Measurements from ENCODE around the gene TMA7B. TPM values are rescaled to one million over a fixed set of nuclear protein-coding genes. Genes with fewer than 3 reads are reported as not detected.
"Not testable (repeated sequence)": the region's sequence is repeated elsewhere in the genome, so short reads cannot be mapped to it uniquely, and the experiment has no call there.

The TMA7B gene
- total RNA-seq, 6 experiments from 2014 or later: 0.20 TPM; not detected in 5

DNA sequence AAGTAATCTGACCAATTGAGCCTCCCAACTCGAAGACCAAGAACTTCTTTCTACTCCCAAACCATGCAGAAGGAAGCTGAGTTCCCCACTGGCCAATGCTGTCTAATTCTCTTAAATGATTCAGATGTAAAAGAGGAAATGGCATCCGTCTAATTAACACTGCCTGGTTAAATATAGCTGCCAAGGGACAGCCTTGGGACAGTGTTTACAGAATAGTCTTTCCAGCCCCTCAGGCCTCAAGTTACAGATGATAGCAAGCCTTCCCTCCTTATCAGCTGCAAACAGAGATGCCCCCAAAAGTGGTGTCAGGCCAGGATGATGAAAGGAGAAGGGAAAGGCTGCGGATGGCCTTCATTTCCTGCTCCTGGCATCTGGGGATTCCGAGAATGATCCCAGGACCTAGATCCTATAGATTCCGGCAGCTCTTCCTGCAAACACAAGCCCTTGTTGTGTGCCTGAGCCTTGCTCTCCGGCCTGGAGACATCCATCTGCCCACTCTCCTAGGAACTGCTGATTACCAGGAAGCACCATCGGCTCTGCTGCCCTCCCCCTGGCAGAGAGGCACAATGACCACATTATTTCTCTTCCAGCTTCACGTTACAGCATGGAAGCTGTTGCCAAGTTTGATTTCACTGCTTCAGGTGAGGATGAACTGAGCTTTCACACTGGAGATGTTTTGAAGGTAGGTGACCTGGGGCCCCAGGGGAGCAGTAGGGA, 13.5 kb upstream of the TMA7B start:
- Histone ChIP-seq H3K9me3 (no peaks in the 10 kb centered on the region), H3K36me3 (no peaks in the 10 kb centered on the region), H3K27ac (no peak overlapping the region), H3K4me3 (no peak overlapping the region), H3K27me3 (no peaks in the 10 kb centered on the region), H3K4me1 (no peaks in the 10 kb centered on the region)
- intact Hi-C loops (cut with DNase I): no loop called here
- TF ChIP-seq, protein P1, sequence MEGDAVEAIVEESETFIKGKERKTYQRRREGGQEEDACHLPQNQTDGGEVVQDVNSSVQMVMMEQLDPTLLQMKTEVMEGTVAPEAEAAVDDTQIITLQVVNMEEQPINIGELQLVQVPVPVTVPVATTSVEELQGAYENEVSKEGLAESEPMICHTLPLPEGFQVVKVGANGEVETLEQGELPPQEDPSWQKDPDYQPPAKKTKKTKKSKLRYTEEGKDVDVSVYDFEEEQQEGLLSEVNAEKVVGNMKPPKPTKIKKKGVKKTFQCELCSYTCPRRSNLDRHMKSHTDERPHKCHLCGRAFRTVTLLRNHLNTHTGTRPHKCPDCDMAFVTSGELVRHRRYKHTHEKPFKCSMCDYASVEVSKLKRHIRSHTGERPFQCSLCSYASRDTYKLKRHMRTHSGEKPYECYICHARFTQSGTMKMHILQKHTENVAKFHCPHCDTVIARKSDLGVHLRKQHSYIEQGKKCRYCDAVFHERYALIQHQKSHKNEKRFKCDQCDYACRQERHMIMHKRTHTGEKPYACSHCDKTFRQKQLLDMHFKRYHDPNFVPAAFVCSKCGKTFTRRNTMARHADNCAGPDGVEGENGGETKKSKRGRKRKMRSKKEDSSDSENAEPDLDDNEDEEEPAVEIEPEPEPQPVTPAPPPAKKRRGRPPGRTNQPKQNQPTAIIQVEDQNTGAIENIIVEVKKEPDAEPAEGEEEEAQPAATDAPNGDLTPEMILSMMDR (IDR thresholded peaks at IDR 0.05): no peak
- no peak for TF ChIP-seq POLR2A (IDR thresholded peaks at IDR 0.05)
- 36% methylated on average over 5 of the region's 8 CpGs for WGBS (ENCODE audit: insufficient coverage, low coverage, low lambda C conversion rate, missing lambda C conversion rate)
- DNase-seq (no peak), ATAC-seq (peak in 3 of 4 donors; percentile 20 to 33 (median 29))

DNA sequence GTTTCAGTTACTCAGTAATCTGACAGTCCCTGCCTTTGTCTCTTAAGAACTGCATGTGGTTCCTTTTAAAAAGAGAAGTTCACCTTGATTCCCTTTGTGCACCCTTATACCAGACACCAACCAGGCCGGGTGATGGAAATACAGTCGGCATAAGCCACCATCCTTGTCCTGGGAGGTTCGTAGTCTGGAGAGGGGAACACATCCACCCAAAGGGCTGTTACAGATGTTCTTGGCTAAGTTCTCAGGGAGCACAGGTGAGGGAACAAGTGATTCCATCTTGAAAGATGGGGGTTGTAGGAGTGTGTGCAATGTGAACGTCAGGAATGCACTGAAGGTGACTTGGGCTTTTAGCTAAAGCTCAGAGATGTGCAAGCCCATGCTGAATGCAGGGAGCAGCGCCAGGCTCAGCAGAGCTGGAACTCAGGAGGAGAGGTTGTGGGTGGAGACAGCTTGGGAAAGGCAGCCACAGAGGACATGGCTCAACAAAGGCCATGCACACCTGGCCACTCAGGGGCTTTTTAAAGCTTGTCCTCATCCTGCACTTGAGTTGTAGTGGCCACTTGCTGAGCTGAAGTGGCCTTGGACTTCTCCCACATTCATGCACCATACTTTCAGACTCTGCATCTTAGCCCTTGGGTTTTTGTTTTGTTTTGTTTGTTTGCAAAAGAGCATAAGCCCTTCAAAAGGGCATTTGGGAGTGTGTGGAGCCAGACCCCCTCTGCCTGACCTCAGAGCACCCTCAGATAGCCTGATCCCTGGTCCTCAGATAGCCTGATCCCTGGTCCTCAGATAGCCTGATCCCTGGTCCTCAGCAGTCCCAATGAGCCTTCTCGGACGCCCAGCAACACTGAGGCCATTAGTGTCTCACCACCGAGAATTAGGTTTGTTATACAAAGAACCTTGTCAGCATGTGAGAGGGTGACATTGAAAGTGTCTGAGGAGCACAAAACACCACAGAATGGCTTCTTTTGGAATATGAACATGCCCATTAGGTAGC, 12.7 kb upstream of the TMA7B start:
- WGBS (ENCODE audit: insufficient coverage, low coverage, low lambda C conversion rate, missing lambda C conversion rate): 79% methylated on average over 6 of the region's 8 CpGs
- no peak overlapping the region for H3K27ac ChIP-seq
- DNase-seq (no peak), ATAC-seq (peak in 1 of 4 donors; percentile 12)
- no peaks in the 10 kb centered on the region for H3K9me3 ChIP-seq
- TF ChIP-seq POLR2A (IDR thresholded peaks at IDR 0.05): no peak
- TF ChIP-seq, protein P1 (IDR thresholded peaks at IDR 0.05): no peak
- intact Hi-C loops (cut with DNase I): no loop called here
- no peak overlapping the region for H3K4me3 ChIP-seq
- H3K36me3 ChIP-seq: no peaks in the 10 kb centered on the region
- no peaks in the 10 kb centered on the region for H3K27me3 ChIP-seq
- no peaks in the 10 kb centered on the region for H3K4me1 ChIP-seq

DNA sequence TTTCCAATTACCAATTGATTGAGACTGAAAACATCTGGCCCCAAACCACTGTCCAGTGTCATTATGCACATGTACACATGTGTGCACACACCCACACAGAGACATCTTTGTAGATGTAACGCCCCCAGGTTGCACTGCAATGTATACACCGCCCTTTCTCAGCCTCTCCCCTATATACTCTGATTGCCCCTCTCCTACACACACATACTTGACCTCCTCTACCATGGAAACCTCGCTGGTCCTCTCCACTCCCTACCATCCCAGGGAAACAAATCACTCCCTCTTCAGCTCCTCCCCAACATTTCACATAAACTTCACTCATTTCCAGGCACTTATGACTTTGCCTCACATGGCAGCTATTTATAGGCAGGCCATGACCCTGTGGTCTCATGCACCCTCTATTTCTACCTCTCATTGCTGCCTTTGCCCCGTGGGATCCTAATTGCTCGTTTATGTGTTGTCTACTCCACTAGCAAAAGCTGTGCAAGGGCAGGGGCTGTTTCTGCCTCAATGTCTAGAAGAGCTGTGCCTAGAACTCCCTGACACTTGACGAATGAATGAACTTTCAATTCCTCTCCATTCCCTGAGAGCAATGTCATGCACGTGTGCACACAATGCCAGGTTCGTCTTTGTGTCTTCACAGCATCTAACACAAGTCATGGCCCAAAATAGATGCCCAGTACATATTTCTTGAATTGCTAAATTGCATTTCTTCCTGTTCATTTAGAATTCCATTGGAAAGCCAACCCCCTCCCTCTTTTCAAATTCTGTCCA, 10.0 kb upstream of the TMA7B start:
- 68% methylated on average over 8 of the region's 8 CpGs for WGBS (ENCODE audit: insufficient coverage, low coverage, low lambda C conversion rate, missing lambda C conversion rate)
- H3K27me3 ChIP-seq: no peaks in the 10 kb centered on the region
- no peak overlapping the region for H3K4me3 ChIP-seq
- intact Hi-C loops (cut with DNase I): no loop called here
- TF ChIP-seq, protein P1 (IDR thresholded peaks at IDR 0.05): no peak
- TF ChIP-seq POLR2A (IDR thresholded peaks at IDR 0.05): no peak
- no peaks in the 10 kb centered on the region for H3K9me3 ChIP-seq
- H3K4me1 ChIP-seq: no peaks in the 10 kb centered on the region
- no peak overlapping the region for H3K27ac ChIP-seq
- DNase-seq: no peak
- no peaks in the 10 kb centered on the region for H3K36me3 ChIP-seq
- ATAC-seq: no peak

DNA sequence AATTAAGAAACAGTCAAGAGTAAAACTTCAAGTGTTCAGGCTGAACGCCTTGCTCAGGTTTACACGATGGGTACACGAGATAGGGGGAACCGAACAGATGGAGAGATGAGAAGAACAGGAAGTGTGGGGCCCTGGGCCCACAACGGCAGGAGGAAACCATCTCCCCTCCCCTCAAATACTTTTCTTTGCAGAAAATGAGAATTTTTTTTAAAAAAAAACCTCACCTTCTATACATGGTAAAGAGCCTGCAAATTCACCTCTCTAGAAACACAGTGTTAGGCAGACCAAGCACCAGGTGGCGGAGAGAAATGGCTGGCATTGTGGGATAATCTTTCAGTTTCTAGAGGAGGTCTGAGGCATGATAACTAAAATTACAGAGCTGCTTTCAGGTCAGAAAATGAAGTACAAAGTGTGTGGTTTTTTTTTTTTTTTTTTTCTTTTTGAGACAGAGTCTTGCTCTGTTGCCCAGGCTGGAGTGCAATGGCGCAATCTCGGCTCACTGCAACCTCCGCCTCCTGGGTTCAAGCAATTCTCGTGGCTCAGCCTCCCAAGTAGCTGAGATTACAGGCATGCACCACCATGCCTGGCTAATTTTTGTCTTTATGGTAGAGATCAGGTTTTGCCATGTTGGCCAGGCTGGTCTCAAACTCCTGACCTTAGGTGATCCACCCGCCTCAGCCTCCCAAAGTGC, 8.4 kb upstream of the TMA7B start:
- H3K27me3 ChIP-seq; H3K4me1 ChIP-seq; H3K36me3 ChIP-seq; DNase-seq; ATAC-seq; H3K27ac ChIP-seq; intact Hi-C loops (cut with DNase I); H3K4me3 ChIP-seq; H3K9me3 ChIP-seq: not testable (repeated sequence)
- WGBS (ENCODE audit: insufficient coverage, low coverage, low lambda C conversion rate, missing lambda C conversion rate): 46% methylated on average over 6 of the region's 11 CpGs
